Neural cell (in vitro differentiated cells): ENCODE data around the gene HS6ST3. TPM values are rescaled to one million over a fixed set of nuclear protein-coding genes. Genes with fewer than 3 reads are reported as not detected.

Experiments used
- H2AFZ ChIP-seq: fragments of 200-600, 300-800 bp; sonication (generic), shearing (Covaris generic); 2 replicates; pipeline ENCODE4 v1.6.0; 2014; ENCODE audit warnings: low read depth, mild to moderate bottlenecking, antibody characterized with exemption, low read length, moderate library complexity
- H3F3A ChIP-seq: fragments of 200-600 bp; shearing (Covaris generic); 2 replicates; pipeline ENCODE4 v1.6.1; 2016; ENCODE audit warnings: mild to moderate bottlenecking, moderate library complexity, mixed read lengths, antibody characterized with exemption, low read length; ENCODE audit not compliant: insufficient read depth, poor library complexity, severe bottlenecking
- H3K27ac ChIP-seq: fragments of 200-600, 300-800 bp; sonication (generic), shearing (Covaris generic); 2 replicates; pipeline ENCODE4 v1.5.1; 2014; ENCODE audit warnings: mild to moderate bottlenecking, low read length, moderate library complexity
- H3K27me3 ChIP-seq: fragments of 300-800, 200-600 bp; sonication (generic), shearing (Covaris generic); 2 replicates; pipeline ENCODE4 v1.6.0; 2014; ENCODE audit warnings: mild to moderate bottlenecking, low read depth, low read length, moderate library complexity; ENCODE audit not compliant: insufficient read depth
- H3K36me3 ChIP-seq: fragments of 300-800, 200-600 bp; sonication (generic), shearing (Covaris generic); 2 replicates; pipeline ENCODE4 v1.5.1; 2014; ENCODE audit warnings: mild to moderate bottlenecking, antibody characterized with exemption, low read length, moderate library complexity; ENCODE audit not compliant: insufficient read depth
- H3K4me2 ChIP-seq: fragments of 300-800, 200-600 bp; sonication (generic), shearing (Covaris generic); 2 replicates; pipeline ENCODE4 v1.6.0; 2014; ENCODE audit warnings: mild to moderate bottlenecking, low read length
- H3K4me3 ChIP-seq: fragments of 300-800, 200-600 bp; sonication (generic), shearing (Covaris generic); 2 replicates; pipeline ENCODE4 v1.5.1; 2014; ENCODE audit warnings: mild to moderate bottlenecking, low read length, moderate library complexity
- H3K79me2 ChIP-seq: fragments of 200-600 bp; shearing (Covaris generic); replicated peaks from 2 replicates; pipeline ENCODE4 v1.6.0; 2014; ENCODE audit warnings: mild to moderate bottlenecking, low read length, moderate library complexity; ENCODE audit not compliant: insufficient read depth
- H3K9ac ChIP-seq: fragments of 300-800, 200-600 bp; sonication (generic), shearing (Covaris generic); 2 replicates; pipeline ENCODE4 v1.6.1; 2016; ENCODE audit warnings: mild to moderate bottlenecking, low read length, mixed read lengths
- H3K9me2 ChIP-seq: fragments of 200-600 bp; shearing (Covaris generic); 2 replicates; pipeline ENCODE4 v1.6.1; 2016; ENCODE audit warnings: mild to moderate bottlenecking, low read length, mixed read lengths; ENCODE audit not compliant: insufficient read depth
- H3K9me3 ChIP-seq: fragments of 200-600, 300-800 bp; sonication (generic), shearing (Covaris generic); 2 replicates; pipeline ENCODE4 v1.6.1; 2016; ENCODE audit warnings: mild to moderate bottlenecking, mixed run types, low read length, moderate library complexity, mixed read lengths
- H4K20me1 ChIP-seq: fragments of 200-600 bp; shearing (Covaris generic); 2 replicates; pipeline ENCODE4 v1.6.1; 2016; ENCODE audit warnings: mild to moderate bottlenecking, mixed run types; ENCODE audit not compliant: insufficient read depth
- CTCF ChIP-seq: fragments of 450-650 bp; IDR thresholded peaks from 2 replicates; pipeline ENCODE4 v1.5.1; 2014; ENCODE audit warnings: antibody characterized with exemption, mild to moderate bottlenecking, moderate library complexity; ENCODE audit not compliant: poor library complexity, severe bottlenecking
- EP300 ChIP-seq: fragments of 450-650 bp; conservative IDR thresholded peaks from 2 replicates; pipeline ENCODE4 v1.6.1; 2014; ENCODE audit warnings: antibody characterized with exemption, mild to moderate bottlenecking, moderate library complexity; ENCODE audit not compliant: poor library complexity, severe bottlenecking
- EZH2 ChIP-seq: fragments of 200-600, 300-800 bp; shearing (Covaris generic), sonication (generic); IDR thresholded peaks from 2 replicates; pipeline ENCODE4 v1.6.1; 2014; ENCODE audit warnings: antibody characterized with exemption, low read length, borderline replicate concordance, mild to moderate bottlenecking; ENCODE audit not compliant: insufficient read depth, poor library complexity, severe bottlenecking
- MXI1 ChIP-seq: fragments of 450-650 bp; conservative IDR thresholded peaks from 2 replicates; pipeline ENCODE4 v1.6.1; 2014; ENCODE audit warnings: antibody characterized with exemption, mild to moderate bottlenecking; ENCODE audit not compliant: poor library complexity, severe bottlenecking
- POLR2AphosphoS5 ChIP-seq: IDR thresholded peaks from 2 replicates; pipeline ENCODE4 v1.6.1; 2012
- RAD21 ChIP-seq: fragments of 450-650 bp; conservative IDR thresholded peaks from 2 replicates; pipeline ENCODE4 v1.6.1; 2014; ENCODE audit warnings: antibody characterized with exemption, mild to moderate bottlenecking, moderate library complexity
- SMC3 ChIP-seq: fragments of 450-650 bp; conservative IDR thresholded peaks from 2 replicates; pipeline ENCODE4 v1.6.1; 2014; ENCODE audit warnings: antibody characterized with exemption, mild to moderate bottlenecking, moderate library complexity; ENCODE audit not compliant: poor library complexity
- TAF1 ChIP-seq: IDR thresholded peaks from 2 replicates; pipeline ENCODE4 v1.6.1; 2012; ENCODE audit warnings: low read depth
- polyA plus RNA-seq: library from polyadenylated mRNA; depleted of rRNA; stranded (reverse); fragments of >200 nt; gene quantifications from 2 replicates; pipeline ENCODE4 v1.2.3, GENCODE V29; 2014
- TF ChIP-seq, protein P1 (sequence below): IDR thresholded peaks from 2 replicates; pipeline ENCODE4 v1.6.1; 2012; ENCODE audit warnings: borderline replicate concordance

HS6ST3 gene
- polyA plus RNA-seq, 1 donor from 2014 or later = 10.9 TPM

DNA sequence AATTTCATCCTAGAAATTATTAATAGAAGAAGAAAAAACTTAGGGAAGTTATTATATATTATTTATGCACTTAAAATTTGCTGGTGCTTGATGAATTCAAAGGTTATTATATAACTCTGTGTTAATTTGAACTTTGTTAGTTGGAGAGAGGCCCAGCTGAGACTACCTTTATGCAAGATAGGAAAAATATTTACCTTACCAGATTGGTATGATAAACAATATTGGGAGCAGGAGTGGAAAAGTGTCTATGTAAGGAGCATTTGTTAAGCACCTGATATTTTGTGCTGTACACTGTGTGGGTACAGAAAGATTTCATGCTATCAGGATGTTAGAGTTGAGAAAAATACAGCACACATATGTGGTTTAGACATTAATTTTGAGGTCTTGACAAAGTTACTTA, 547.1 kb downstream of the HS6ST3 start:
- Histone ChIP-seq H2AFZ (no peak overlapping the region), H3K9me2 (no peaks in the 10 kb centered on the region), H3K27ac (no peak overlapping the region), H3K9me3 (no peaks in the 10 kb centered on the region), H3K79me2 (no peaks in the 10 kb centered on the region), H3F3A (no peaks in the 10 kb centered on the region), H3K27me3 (no peaks in the 10 kb centered on the region), H3K36me3 (no peaks in the 10 kb centered on the region), H3K9ac (no peak overlapping the region), H4K20me1 (no peaks in the 10 kb centered on the region), H3K4me2 (no peak overlapping the region), H3K4me3 (no peak overlapping the region)
- TF ChIP-seq CTCF = no peak
- no peak for TF ChIP-seq SMC3
- no peak for TF ChIP-seq POLR2AphosphoS5
- no peak for TF ChIP-seq EZH2
- TF ChIP-seq, protein P1, sequence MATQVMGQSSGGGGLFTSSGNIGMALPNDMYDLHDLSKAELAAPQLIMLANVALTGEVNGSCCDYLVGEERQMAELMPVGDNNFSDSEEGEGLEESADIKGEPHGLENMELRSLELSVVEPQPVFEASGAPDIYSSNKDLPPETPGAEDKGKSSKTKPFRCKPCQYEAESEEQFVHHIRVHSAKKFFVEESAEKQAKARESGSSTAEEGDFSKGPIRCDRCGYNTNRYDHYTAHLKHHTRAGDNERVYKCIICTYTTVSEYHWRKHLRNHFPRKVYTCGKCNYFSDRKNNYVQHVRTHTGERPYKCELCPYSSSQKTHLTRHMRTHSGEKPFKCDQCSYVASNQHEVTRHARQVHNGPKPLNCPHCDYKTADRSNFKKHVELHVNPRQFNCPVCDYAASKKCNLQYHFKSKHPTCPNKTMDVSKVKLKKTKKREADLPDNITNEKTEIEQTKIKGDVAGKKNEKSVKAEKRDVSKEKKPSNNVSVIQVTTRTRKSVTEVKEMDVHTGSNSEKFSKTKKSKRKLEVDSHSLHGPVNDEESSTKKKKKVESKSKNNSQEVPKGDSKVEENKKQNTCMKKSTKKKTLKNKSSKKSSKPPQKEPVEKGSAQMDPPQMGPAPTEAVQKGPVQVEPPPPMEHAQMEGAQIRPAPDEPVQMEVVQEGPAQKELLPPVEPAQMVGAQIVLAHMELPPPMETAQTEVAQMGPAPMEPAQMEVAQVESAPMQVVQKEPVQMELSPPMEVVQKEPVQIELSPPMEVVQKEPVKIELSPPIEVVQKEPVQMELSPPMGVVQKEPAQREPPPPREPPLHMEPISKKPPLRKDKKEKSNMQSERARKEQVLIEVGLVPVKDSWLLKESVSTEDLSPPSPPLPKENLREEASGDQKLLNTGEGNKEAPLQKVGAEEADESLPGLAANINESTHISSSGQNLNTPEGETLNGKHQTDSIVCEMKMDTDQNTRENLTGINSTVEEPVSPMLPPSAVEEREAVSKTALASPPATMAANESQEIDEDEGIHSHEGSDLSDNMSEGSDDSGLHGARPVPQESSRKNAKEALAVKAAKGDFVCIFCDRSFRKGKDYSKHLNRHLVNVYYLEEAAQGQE = no peak
- TF ChIP-seq EP300 = no peak
- TF ChIP-seq RAD21 = no peak
- no peak for TF ChIP-seq TAF1
- no peak for TF ChIP-seq MXI1

DNA sequence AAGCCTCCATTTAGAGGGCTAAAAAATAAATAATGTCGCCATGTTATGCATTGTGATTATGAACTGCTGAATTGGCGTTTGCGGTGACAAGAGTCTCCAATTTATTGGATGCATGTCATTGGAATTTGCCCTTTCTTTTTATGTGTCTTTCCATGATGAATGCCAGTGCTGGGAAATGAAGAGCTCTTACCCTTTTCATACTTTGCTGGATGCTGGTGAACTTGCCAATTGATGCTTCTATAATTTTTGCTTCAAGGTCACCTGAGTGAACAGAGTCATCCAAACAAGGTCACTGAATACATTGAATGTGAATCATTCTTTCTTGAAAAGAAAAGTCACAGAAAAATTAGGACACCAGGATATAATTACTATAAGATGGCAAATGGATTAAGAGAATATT, 556.2 kb downstream of the HS6ST3 start:
- H3K4me2 ChIP-seq = no peak overlapping the region
- TF ChIP-seq POLR2AphosphoS5 (no peak), EZH2 (no peak), RAD21 (no peak), SMC3 (no peak), TAF1 (no peak), CTCF (no peak), EP300 (no peak), MXI1 (no peak)
- TF ChIP-seq, protein P1 = no peak
- no peak overlapping the region for H3K4me3 ChIP-seq
- no peaks in the 10 kb centered on the region for H3K9me2 ChIP-seq
- H3K9ac ChIP-seq = no peak overlapping the region
- no peaks in the 10 kb centered on the region for H3K9me3 ChIP-seq
- H3K27ac ChIP-seq = no peak overlapping the region
- no peaks in the 10 kb centered on the region for H3K79me2 ChIP-seq
- H3K36me3 ChIP-seq = no peaks in the 10 kb centered on the region
- no peaks in the 10 kb centered on the region for H3K27me3 ChIP-seq
- no peaks in the 10 kb centered on the region for H3F3A ChIP-seq
- H4K20me1 ChIP-seq = no peaks in the 10 kb centered on the region
- no peak overlapping the region for H2AFZ ChIP-seq
